HG03439 (cell line): ENCODE results near the gene WIPI1.
A peak's percentile ranks its signal among the peaks of the same experiment; 100 is the strongest.

Experiments used
- ATAC-seq: cut with Tn5 transposase; IDR thresholded peaks from one replicate; pipeline ENCODE4 v1.9.1; 2021; ENCODE audit warnings: mild to moderate bottlenecking, moderate library complexity; ENCODE audit not compliant: unreplicated experiment

The WIPI1 gene

DNA sequence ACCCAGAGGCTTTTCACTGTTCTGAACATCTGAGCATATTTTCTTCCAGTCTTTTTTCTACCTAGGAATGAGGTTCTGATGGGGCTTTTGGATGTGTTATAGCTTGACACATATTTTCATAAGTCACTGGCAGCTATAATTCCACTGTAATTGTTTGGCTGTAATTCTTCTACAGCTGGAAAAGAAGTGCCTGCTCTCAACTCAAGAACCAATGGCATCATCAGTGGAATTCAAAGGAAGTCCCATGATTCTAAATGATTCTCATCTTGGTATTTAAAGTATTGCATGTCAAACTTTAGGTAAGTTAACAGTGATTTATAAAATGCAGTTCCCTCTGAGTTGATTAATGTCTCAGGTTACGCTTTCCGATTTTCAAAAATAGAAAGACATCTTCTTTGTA is 16.8 kb downstream of the WIPI1 start:
- no peak for ATAC-seq

DNA sequence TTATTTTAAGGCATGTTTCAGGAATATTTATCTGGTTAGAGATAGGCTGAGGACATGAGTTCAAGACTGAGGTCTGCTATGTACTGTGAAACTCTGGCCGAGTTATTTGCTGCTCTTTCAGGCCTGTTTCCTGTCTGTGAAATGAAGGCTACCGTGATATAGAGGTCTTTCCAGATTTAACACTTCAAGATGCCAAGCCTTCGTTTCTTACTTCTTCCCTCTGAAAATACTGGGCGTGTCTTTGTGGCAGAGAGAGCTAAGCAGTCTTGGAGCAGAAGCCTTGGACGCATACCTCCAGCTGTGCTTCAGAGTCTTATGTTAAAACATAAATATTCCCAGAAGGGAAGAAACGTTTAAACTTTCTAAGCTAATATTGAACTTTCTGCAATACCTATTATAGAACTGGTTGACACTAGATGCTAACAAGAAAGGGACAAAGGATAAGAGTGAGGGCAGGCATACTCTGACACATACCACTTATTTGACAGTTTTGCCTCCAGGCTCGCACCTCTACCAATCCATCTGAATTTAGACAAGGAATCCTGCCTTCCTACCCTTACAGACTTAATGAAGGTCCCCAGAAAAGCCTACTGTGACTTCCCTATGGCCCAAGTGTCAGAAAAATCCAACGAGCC is 17.5 kb downstream of the WIPI1 start:
- no peak for ATAC-seq

DNA sequence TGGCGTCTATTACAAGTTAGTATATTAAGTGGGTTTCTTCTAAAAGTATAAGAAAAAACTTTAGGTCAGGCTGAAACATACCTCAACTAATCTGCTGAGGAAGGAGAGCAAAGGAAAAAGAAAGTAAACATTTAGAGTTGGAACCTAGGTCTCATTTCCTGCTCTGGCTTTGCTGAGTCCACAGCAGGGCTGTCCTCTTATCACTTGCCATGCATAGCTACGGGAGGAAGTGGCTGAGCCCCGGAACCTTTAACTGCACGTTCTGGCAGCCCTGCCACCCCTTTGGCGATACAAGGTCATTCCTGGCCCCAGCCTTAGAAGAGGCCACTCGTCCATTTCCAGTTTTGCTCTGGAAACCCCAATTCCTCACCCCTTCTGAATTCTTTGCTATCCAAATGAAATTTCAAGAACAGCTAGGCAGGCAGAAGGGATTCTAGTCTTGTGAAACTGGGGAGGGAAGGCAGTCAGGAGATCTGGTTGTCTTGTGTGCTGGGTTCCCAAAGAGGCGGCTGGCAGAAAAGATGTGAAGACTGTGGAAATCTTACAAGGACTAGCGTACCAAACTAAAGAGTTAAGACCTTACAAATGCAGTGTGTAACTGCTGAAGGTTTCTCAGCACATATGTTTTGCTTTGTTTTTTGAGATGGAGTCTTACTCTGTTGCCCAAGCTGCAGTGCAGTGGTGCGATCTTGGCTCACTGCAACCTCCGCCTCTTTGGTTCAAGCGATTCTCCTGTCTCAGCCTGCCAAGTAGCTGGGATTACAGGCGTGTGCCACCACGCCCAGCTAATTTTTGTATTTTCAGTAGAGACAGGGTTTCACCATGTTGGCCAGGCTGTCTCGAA is 19.1 kb downstream of the WIPI1 start:
- no peak for ATAC-seq

DNA sequence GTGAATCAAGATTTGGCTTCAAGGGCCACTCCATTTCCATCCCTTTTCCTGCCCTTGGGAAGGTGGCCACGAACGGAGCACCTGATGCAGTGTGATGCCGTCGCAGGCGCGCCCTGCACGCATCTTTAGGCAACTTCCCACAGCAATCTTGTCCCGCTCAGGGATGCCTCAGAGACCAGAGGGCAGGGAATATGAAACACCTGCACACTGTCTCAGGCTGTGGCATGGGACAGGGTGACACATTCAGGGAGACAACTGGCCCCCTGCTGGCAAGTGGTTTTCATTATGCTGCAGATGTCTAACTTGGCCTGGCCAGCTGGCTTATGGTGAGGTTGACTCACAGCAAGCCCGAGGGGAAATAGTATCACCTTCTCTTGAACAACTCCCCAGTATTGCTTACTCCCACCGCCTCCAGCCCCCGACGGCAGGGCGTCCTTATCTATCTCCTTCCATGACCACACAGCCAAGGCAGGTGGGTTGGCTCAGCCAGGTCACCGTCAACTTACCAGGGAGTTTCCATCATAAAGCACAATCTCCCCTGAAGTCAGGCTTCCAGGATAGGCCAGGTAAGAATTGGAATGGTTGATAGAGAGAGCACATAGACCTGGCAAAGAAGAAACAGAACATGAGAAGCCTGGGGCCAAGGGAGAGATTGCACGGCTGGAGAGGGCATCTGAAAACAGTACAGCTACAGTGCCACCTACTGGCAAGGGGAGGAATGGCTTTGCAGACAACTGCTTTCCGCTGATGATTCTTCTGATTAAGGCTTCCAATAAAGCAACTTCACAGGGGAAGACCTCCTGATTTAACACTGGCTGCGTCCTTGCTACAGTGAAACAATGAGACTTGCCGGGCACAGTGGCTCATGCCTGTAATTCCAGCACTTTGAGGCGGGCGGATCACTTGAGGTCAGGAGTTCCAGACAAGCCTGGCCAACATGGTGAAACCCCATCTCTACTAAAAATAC is 21.1 kb downstream of the WIPI1 start:
- peak; percentile 50 for ATAC-seq

DNA sequence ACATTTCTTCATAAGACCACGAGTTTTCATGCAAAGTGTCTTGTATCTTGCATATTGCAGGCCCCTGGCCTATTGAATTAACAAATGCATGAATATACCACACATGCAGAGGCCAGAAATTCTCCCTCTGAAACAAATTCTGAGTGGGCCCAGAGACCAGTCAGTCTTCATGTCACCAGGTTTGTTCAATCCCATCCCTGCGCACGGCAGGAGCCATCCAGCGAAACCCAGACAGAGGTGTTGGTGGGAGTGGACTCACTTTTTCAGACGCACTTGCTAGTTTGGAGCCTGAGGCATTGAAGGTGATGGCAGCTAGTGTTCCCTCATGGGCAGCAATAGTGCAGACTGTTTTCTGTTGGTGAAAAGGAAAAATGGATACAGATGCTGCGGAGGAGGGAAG is 21.9 kb downstream of the WIPI1 start:
- no peak for ATAC-seq

DNA sequence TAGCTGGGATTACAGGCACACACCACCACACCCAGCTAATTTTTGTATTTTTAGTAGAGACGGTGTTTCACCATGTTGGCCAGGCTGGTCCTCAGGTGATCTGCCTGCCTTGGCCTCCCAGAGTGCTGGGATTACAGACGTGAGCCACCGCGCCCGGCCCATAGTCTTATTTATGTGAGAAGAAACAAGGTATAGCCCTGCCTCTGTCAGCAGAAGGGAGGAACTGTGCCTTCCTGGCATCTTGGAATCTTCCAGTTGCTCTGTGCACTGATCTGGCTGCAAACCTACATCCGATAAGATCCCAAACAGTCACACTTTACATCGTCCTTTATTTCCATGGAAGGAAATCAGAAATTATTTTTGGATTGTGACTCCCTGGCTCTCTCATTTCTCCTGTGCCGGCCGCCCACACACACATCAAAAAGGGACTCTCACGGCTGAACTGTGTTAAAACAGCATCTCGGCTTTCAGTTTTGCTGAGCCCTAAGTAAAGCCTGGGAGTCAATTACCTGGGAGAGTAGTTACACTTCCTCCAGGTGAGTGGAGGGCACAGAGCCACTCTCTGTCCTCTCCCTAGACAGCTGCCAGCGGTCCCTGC is 23.3 kb downstream of the WIPI1 start:
- ATAC-seq, result no peak

DNA sequence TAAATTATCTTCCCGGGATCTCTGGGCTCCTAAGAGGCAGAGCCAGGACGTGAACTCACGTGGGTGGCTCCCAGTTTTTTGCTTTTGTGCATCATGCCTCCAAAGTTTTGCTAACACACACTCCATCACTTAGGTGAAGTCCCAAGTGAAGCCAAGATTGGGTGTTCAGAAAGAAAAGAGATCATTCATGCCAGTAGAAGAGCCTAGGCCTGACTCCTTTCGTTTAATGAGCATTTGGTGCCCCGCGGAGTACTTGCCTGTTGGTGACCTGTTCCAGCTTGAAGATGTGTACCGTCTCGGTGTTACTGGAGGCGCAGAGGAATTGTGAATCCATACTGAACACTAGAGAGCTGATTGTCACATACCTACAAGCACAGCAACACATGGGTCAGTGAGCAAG is 24.1 kb downstream of the WIPI1 start:
- no peak for ATAC-seq

DNA sequence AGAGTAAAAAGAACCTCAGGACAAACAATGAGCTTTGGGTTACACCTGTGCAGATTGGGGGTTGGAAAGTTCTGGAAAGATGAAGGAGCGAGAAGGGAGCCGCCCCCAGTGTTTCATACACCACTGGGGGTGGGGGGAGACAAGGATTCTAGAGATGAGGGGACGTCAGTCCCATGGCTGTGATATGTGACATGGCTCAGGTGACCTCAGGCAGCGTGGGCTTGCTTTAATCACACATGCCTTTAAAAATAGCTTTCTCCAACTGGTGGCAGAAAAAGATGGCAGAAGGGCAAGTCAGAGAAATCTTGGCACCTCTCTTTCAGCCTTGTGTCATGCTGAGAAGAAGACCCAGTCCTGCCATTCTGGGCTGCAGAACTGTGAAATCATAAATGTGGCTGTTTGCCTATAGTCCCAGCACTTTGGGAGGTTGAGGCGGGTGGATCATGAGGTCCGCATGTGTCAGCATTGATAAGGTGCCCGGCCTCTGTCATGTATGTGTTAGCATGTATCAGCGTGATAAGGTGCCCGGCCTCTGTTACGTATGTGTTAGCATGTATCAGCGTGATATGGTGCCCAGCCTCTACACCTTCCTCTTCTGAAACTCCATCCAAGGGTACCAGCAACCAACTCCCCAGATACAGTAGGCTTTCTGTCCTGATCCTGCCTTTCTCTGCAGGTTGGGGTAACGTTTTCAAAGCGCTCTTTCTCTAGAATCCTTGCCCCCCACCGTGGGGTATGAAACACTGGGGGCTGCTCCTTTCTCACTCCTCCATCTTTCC is 25.0 kb downstream of the WIPI1 start:
- no peak for ATAC-seq

DNA sequence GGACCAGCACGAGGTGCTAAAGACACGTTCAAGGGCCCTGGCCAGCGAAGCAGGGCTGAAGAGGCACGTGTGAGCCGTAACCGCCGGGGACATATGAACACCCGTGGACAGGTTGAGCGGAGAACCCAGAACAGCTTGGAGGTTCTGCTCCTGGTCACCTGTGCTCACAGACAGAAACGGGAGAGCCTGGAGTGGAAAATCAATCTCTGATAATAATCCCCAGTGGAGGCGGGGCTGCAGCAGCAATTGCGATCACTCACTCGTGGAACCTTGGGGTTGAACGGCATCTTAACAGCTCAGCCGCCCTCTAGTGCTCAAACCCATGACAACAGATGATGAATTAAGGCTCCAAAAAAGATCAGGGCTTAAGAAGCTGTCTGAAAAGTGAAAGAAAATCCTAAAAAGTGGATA is 25.6 kb downstream of the WIPI1 start:
- no peak for ATAC-seq

DNA sequence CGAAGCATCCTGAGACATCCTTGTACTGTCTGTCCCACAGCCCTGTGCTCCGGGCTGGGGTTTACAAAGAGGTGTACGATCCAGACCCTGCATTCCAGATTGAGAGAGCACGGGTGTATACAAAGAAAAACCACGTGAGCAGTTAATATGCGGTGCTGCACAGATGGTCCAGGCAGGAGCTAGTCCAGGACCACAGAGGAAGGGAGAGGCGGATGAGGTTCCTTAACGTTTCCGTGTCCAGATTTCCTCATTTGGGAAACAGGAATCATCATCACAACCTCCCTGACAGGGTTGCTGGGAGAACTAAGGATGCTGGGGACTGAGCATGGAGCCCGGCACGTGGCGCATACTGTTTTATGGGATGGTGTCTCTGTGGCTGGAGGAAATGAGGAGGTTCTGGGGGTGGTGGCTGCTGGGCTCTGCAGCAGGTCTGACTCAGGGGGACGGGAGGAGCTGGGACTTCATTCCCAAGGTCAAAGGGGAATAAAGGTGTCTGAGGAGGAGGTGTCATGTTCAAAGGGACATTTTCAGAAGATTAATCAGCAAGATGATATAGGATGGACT is 26.2 kb downstream of the WIPI1 start:
- ATAC-seq, result no peak

DNA sequence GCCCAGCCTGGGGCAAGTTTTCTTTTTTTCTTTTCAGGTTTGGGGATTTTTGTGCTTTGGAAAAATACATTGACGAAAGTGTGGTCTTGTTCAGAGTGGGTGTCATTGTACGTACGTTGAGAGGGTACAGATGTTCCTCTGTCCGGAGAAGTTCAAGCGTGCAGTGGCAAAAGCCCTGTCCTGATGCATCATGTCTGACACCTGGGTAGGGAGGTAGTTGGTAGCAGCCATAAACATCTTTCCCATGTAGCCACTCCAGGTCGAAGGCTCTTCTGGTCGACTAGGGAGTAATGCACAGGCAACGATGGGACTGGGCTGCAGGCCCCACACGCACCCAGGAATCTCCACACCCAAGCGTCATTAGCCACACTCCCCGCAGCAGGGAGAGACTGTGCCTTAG is 27.4 kb downstream of the WIPI1 start:
- no peak for ATAC-seq

DNA sequence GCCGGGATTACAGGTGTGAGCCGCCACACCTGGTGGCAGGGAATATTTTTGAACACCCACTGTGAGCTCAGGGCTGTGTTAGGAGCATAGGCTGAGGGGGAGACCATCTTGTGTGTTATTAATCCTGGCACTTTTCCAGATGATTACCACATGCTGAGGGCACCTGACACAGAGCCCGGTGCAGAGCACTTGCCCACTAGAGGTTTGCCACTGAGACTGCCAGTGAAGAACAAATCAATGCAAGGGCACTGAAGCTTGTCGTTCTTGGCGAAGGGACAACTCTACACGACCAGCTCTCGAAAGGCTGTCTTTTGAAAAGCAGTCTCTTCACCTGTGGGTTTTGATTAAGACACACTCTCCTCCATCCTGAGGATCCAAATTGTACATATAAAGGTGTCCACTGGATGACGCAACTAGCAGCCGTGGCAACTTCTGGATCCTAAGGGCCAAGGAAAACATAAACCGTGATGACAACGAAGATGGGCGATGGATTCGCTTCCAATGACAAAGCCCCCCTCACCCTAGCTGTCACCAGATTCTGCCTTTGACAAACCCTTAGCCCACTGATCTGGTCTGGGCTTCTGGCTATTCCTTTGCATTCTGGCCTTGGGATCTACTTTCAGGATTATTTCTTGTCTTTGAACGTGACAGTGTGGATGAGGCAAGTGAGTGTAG is 28.7 kb downstream of the WIPI1 start:
- no peak for ATAC-seq

DNA sequence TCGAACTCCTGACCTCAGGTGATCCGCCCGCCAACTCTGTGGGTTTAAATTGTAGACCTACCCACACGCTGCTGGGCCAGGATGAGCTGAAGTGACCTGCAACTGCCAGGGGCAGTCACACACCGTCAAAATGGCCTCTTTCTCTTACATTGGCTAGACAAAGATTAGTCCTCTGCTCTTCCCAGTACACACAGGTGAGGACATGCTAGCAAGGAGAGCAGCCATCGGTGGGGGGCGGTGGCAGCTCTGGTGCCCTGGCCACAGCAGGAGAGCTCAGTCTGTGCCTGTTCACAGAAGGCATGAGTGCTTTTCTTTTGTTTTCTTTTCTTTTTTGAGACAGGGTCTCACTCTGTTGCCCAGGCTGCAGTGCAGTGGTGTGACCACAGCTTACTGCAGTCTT is 29.7 kb downstream of the WIPI1 start:
- no peak for ATAC-seq

DNA sequence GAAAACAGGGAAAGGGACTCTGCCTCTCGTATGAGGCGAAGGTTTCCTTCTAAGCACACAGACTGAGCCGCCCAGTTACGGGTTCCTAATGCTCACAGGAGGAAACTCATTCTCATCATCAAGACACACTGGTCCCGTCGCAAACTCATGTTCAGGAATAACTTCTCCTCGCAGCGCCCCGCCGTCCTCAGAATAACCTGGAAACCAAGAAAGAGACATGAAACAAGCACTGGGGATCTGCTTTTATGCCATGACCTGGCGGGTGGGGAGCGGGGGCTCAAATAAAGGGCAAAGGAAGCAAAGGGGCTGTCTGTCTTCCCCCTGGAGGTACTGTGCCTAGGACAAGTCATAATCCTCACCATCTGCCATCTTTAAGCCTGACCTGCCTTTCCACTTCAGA is 31.3 kb downstream of the WIPI1 start:
- ATAC-seq, result no peak

DNA sequence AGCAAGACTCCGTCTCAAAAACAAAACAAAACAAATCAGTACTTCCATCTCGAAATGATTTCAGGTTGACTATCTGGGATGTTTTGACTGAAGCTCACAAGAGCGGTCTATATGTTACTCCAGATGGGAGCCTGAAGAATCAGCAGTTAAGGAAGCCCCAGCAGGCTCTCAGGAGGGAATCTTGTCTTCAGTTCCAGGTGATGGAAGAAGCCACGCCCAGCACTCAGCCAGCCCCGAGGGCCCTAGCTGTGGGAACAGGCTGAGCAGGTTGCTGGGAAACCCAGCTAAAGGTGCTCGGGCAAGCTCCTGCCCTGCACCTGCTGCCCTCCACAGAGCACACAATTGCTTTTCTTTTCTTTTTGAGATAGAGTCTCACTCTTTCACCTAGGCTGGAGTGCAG is 32.4 kb downstream of the WIPI1 start:
- ATAC-seq, result no peak

DNA sequence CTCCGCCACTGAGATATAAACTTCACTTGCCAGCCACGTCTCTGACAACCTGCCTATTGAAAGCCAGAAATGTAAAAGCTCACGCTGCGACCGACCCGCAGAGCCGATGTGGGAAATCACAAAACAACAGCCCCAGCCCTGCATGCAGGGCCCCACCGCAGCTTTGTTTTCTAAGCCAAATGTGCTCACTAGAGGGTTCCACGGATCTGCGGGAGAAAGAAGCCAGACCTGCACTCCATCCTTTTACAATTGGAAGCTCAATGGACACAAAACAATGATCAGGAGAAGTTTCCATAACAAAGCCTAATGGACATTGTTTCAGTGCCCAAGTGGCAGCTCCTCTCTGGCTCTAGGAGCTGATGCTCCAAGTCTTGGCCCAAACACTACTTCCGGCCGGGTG is 33.1 kb downstream of the WIPI1 start:
- no peak for ATAC-seq

DNA sequence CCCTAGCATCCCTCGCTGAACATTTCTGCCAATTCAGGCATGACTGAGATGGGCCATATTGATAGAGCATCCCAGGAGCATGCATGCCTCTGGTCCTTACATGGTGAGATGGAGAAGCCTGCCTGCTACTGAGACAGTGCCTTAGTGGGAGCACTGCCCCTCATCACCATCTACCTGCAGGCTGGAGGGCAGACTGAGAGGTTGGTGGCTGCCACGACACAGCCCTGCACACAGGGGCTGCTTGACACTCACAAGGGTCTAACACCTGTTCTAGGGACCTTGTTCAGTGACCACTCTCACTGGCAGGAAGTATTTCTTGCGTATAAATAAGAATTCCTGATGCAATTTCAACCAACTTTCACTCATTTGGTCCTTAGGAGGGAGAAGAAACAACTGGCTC is 34.0 kb downstream of the WIPI1 start:
- no peak for ATAC-seq

DNA sequence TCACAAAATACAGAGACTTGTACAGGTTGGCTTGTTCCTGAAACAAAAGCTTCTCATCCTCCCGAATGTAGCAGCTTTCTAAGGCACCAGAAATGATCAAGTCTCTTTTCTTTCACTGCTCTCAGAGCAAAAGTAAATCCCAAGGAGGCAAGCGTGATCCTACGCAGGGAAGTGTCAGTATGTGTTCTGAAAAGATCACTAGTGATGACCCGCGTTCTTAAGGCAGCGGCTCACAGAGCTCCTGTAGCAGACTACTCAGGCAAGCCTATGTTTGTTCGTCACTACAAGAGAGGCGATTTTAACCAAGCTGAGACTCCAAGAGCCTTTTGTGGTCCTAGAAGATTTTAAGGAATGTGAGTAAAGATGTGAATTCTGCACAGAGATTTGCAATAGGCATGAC is 34.5 kb downstream of the WIPI1 start:
- no peak for ATAC-seq

DNA sequence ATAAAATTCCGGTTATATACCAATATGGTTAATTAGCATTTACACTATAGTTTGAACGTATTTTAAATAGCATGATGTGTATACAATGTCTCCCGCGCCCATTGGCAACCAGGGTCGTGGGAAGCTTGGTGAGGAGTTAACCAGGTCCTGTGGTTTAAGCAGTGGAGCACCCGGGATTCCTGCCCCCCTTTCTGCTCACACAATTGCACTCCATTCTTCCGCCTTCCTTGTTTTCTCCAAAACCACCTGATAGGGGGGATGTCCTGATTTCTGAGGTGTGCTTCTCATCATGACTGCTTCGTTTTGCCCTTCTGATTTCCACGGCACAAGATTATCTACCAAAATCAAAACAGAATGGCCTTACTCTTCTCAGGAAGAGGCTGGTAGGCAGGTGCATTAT is 35.8 kb downstream of the WIPI1 start:
- ATAC-seq, result no peak
